ENCODE results near the gene NBAS. TPM values are rescaled to one million over a fixed set of nuclear protein-coding genes. Genes with fewer than 3 reads are reported as not detected.

The NBAS gene
- total RNA-seq, 1 donor from 2014 or later, result 52.9 TPM

DNA sequence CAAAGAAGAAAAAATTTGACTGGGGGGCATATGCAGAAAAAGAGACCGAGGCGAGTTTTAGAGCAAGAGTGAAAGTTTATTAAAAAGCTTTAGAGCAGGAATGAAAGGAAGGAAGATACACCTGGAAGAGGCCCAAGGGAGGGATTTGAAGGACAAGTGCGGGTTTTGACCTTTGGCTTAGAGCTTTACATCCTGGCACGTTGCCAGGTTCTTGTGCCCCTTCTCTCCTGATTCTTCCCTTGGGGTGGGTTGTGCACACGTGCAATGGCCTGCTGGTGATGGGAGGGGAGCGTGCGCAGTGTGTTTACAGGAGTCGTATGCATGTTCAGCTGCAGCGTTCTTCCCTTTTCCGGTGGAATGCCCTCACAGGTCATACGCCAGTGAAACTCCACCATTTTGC lies 208.8 kb downstream of the NBAS start:
- Mint-ChIP-seq H3K27me3 (ENCODE audit: low read depth) (no peaks in the 10 kb centered on the region), H3K4me3 (no peak overlapping the region), H3K27ac (no peak overlapping the region), H3K9me3 (peaks cover 5% of the 10 kb centered on the region), H3K36me3 (peaks cover 50% of the 10 kb centered on the region), H3K4me1 (peaks cover 15% of the 10 kb centered on the region)
- TF ChIP-seq, protein P1, sequence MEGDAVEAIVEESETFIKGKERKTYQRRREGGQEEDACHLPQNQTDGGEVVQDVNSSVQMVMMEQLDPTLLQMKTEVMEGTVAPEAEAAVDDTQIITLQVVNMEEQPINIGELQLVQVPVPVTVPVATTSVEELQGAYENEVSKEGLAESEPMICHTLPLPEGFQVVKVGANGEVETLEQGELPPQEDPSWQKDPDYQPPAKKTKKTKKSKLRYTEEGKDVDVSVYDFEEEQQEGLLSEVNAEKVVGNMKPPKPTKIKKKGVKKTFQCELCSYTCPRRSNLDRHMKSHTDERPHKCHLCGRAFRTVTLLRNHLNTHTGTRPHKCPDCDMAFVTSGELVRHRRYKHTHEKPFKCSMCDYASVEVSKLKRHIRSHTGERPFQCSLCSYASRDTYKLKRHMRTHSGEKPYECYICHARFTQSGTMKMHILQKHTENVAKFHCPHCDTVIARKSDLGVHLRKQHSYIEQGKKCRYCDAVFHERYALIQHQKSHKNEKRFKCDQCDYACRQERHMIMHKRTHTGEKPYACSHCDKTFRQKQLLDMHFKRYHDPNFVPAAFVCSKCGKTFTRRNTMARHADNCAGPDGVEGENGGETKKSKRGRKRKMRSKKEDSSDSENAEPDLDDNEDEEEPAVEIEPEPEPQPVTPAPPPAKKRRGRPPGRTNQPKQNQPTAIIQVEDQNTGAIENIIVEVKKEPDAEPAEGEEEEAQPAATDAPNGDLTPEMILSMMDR (IDR thresholded peaks at IDR 0.05; ENCODE audit: unreplicated experiment), result no peak
- no peak for DNase-seq (ENCODE audit: low spot score in 2 of 2, unreplicated experiment in 2 of 2)

DNA sequence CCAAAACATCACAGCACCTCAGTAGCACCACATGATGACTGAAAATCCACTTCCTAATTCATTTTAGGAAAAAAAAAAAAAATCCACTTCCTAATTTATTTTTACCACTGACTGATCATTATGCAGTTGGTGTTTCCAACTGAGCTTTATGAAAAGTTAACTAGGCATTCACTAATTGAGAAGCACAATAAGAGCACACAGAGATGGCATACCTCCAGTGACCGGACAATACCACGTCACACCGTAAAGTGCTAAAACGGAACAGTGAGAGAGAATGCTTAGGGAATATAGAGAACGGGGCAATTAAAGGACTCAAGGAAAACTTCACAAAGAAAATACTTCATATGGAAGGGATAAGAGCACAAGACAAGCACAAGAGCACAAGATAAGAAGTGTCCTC lies 212.5 kb downstream of the NBAS start:
- H3K9me3 Mint-ChIP-seq, result peaks cover 18% of the 10 kb centered on the region
- no peak overlapping the region for H3K4me3 Mint-ChIP-seq
- peaks cover 49% of the 10 kb centered on the region for H3K36me3 Mint-ChIP-seq
- TF ChIP-seq, protein P1 (IDR thresholded peaks at IDR 0.05; ENCODE audit: unreplicated experiment), result no peak
- peak overlapping the region; percentile 23 for H3K27ac Mint-ChIP-seq
- no peaks in the 10 kb centered on the region for H3K27me3 Mint-ChIP-seq (ENCODE audit: low read depth)
- DNase-seq (ENCODE audit: low spot score in 2 of 2, unreplicated experiment in 2 of 2), result no peak
- H3K4me1 Mint-ChIP-seq, result peaks cover 10% of the 10 kb centered on the region

GRCh38 chr2:15348045-15348444 lies 213.1 kb downstream of the NBAS start:
- Mint-ChIP-seq H3K27ac (peak overlapping the region; percentile 23), H3K36me3 (peaks cover 49% of the 10 kb centered on the region), H3K4me1 (peaks cover 10% of the 10 kb centered on the region), H3K27me3 (ENCODE audit: low read depth) (no peaks in the 10 kb centered on the region), H3K9me3 (peaks cover 18% of the 10 kb centered on the region), H3K4me3 (no peak overlapping the region)
- DNase-seq (ENCODE audit: low spot score in 2 of 2, unreplicated experiment in 2 of 2), result no peak
- TF ChIP-seq, protein P1 (IDR thresholded peaks at IDR 0.05; ENCODE audit: unreplicated experiment), result no peak

GRCh38 chr2:15346624-15347023 lies 214.5 kb downstream of the NBAS start:
- Mint-ChIP-seq H3K27ac (no peak overlapping the region), H3K4me3 (no peak overlapping the region), H3K27me3 (ENCODE audit: low read depth) (no peaks in the 10 kb centered on the region), H3K36me3 (peaks cover 42% of the 10 kb centered on the region), H3K9me3 (peaks cover 18% of the 10 kb centered on the region), H3K4me1 (peaks cover 10% of the 10 kb centered on the region)
- TF ChIP-seq, protein P1 (IDR thresholded peaks at IDR 0.05; ENCODE audit: unreplicated experiment), result no peak
- DNase-seq (ENCODE audit: low spot score in 2 of 2, unreplicated experiment in 2 of 2), result no peak

DNA sequence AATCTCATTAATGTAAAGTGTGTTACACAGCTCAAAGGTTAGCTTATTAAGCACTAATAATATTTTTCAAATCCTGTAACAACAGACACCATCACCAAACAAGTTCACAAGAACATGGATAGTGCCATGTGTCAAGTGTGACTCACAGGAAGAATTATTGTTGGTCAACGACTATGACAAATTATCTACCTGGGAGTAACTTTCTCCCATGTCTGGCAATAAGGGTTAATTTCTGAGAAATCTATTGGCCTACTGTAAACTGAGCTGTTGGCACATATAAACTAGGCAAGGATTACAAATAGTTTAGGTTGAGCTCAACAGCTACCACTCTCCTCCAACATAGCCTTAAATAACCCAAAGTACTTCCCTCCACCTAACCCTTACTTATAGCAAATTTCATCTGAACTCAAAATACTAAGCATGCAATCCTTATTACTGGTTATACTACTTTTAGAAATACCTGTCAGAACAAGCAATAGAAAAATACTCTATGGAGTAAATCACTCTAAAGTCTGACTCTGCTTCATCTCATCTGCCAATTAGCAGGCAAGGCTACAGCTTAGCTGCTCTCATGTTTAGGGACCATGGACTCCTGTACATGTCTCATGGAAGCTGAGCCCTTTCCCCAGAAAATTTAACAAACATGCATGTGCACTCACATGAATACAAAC lies 223.0 kb downstream of the NBAS start:
- peaks cover 6% of the 10 kb centered on the region for H3K4me1 Mint-ChIP-seq
- no peaks in the 10 kb centered on the region for H3K27me3 Mint-ChIP-seq (ENCODE audit: low read depth)
- no peak overlapping the region for H3K4me3 Mint-ChIP-seq
- no peaks in the 10 kb centered on the region for H3K9me3 Mint-ChIP-seq
- H3K36me3 Mint-ChIP-seq, result peaks cover 22% of the 10 kb centered on the region
- TF ChIP-seq, protein P1 (IDR thresholded peaks at IDR 0.05; ENCODE audit: unreplicated experiment), result no peak
- H3K27ac Mint-ChIP-seq, result no peak overlapping the region
- no peak for DNase-seq (ENCODE audit: low spot score in 2 of 2, unreplicated experiment in 2 of 2)

Measured in mesothelial cell of epicardium (in vitro differentiated cells).